Vagina (tissue), 2 donors: ENCODE data around the gene ZFYVE26.

Source experiments
- CTCF ChIP-seq, 3 experiments: fragments of 450-650 bp in 2 of 3; fragments of 200-600 bp in 1 of 3; sonication (generic) in 1 of 3; IDR thresholded peaks; one replicate each; pipeline ENCODE4 v1.5.1; 2017 to 2019; ENCODE audit warnings: antibody characterized with exemption in 3 of 3, mild to moderate bottlenecking in 2 of 3, moderate library complexity in 2 of 3
- POLR2A ChIP-seq, 2 donors: fragments of 450-650 bp; IDR thresholded peaks; one replicate each; pipeline ENCODE4 v1.6.1; 2017; ENCODE audit warnings: antibody characterized with exemption in 2 of 2, mild to moderate bottlenecking in 2 of 2, moderate library complexity in 2 of 2
- POLR2AphosphoS5 ChIP-seq, 2 donors: sonication (generic); formaldehyde crosslinking; IDR thresholded peaks; one replicate each; pipeline ENCODE4 v1.9.0; 2017; ENCODE audit warnings: antibody characterized with exemption in 2 of 2, mild to moderate bottlenecking in 2 of 2, low read depth in 1 of 2; ENCODE audit not compliant: insufficient read depth in 1 of 2

DNA sequence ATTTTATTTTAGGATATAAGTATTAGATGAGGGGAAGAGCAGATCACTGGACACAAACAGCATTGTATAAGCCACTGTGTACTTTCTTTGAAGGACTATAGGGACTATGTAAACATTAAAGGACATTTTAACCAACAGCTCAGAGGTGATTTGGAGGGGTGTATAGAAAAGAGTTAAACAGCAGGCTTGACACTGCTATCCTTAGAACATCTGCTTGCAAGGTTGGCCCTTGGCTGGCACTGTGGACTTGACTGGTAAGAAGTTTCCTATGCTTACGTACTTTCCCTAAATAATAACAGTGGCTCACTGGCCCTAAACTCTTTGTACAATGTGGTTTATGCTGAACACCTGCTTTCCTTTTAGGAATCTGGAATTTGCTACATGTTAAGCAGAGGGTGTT lies 28.7 kb downstream of the ZFYVE26 start:
- TF ChIP-seq CTCF (IDR thresholded peaks at IDR 0.05) (no peak), POLR2A (IDR thresholded peaks at IDR 0.05) (no peak), POLR2AphosphoS5 (IDR thresholded peaks at IDR 0.05; ENCODE audit: insufficient read depth in 1 of 2, low read depth in 1 of 2) (no peak)
